ENCODE data around the gene CDCP1. TPM values are rescaled to one million over a fixed set of nuclear protein-coding genes. Genes with fewer than 3 reads are reported as not detected.

Gene CDCP1
- total and polyA plus RNA-seq, 10 donors, result 0.15 to 3.6 (median 2.1) TPM

DNA sequence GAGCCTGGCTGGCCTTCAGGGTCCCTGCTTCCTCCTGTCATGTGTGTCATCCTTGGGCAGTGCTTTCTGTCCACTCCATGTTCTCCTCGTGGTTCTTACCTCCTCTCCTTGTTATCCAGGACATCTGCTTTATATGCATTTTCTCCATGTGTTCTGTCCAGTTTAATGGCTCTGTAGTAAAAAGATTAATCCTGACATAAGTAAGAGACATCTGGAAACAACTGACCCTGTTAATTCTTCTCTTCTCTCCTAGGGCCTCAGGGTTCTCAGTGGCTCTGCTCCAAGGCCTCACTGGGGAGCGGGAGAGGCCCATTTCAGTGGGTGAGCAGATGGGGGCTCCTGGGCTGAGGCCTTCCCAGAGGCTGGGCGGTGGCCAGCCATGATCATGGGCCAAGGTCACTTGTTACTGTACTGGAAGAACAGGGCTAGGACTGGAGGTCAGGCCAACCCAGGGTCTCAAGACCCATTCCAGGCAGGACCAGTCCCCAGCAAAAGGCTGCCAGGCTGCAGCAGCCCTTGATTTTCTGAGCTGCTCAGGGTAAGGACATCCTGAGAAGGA, 20.2 kb upstream of the CDCP1 start:
- H3K9me3 ChIP-seq, result no peaks in the 10 kb centered on the region
- peaks cover 9 to 23% (median 10%) of the 10 kb centered on the region in 6 donors for H3K4me1 ChIP-seq
- TF ChIP-seq POLR2A (IDR thresholded peaks at IDR 0.05) (no peak), POLR2AphosphoS5 (IDR thresholded peaks at IDR 0.05) (no peak)
- H3K36me3 ChIP-seq, result no peaks in the 10 kb centered on the region
- peak; percentile 45 for DNase-seq
- H3K27me3 ChIP-seq (replicated peaks in 1 of 7), result peaks cover 0 to 7% (median 0%) of the 10 kb centered on the region in 7 donors
- WGBS, 5 donors, result 84 to 93% (median 88%) methylated on average over 2 to 3 of the region's 3 CpGs
- intact Hi-C loops (cut with DNase I; ENCODE audit: low total_unique reads), result no loop called here
- H3K27ac ChIP-seq, result no peak overlapping the region
- H3K4me3 ChIP-seq, result no peak overlapping the region

GRCh38 chr3:45165497-45166283, 19.5 kb upstream of the CDCP1 start:
- H3K27me3 ChIP-seq (replicated peaks in 1 of 7), result peaks cover 0 to 7% (median 0%) of the 10 kb centered on the region in 7 donors
- intact Hi-C loops (cut with DNase I; ENCODE audit: low total_unique reads), result no loop called here
- TF ChIP-seq POLR2AphosphoS5 (IDR thresholded peaks at IDR 0.05) (no peak), POLR2A (IDR thresholded peaks at IDR 0.05) (no peak), CTCF (IDR thresholded peaks at IDR 0.05 in 8 of 11, conservative IDR thresholded peaks at IDR 0.05 in 3 of 11) (no peak)
- H3K4me3 ChIP-seq, result no peak overlapping the region
- peaks cover 9 to 23% (median 10%) of the 10 kb centered on the region in 6 donors for H3K4me1 ChIP-seq
- no peaks in the 10 kb centered on the region for H3K36me3 ChIP-seq
- no peak overlapping the region for H3K27ac ChIP-seq
- DNase-seq, result peak; percentile 6
- 65 to 78% (median 74%) methylated on average over 10 of the region's 10 CpGs for WGBS, 5 donors
- no peaks in the 10 kb centered on the region for H3K9me3 ChIP-seq

DNA sequence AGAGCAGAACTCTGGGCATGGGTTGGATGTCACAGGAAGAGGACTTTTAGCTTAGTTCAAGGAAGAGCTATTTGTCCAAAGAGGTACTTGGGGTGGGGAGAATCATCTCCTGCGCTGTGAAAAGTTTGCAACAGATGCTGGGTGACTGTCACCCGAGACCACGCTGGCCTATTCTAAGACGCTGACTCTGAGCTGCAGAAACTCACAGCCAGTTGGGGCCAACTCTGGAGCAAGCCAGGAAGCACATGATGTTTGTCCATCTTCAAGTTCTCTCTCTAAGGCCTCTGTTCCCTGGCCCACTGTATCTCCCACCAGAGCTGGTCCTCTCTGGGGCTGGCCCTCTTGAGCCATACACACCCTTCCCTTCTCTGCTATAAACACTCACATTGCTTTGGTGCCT, 17.9 kb upstream of the CDCP1 start:
- peaks cover 9 to 23% (median 10%) of the 10 kb centered on the region in 6 donors for H3K4me1 ChIP-seq
- peak; percentile 28 for DNase-seq
- TF ChIP-seq CTCF (IDR thresholded peaks at IDR 0.05 in 8 of 11, conservative IDR thresholded peaks at IDR 0.05 in 3 of 11), result no peak
- TF ChIP-seq POLR2AphosphoS5 (IDR thresholded peaks at IDR 0.05), result no peak
- TF ChIP-seq POLR2A (IDR thresholded peaks at IDR 0.05), result no peak
- H3K9me3 ChIP-seq, result no peaks in the 10 kb centered on the region
- intact Hi-C loops (cut with DNase I; ENCODE audit: low total_unique reads), result no loop called here
- no peak overlapping the region for H3K27ac ChIP-seq
- H3K4me3 ChIP-seq, result no peak overlapping the region
- WGBS, 5 donors, result 83 to 89% (median 87%) methylated on average over 4 of the region's 4 CpGs
- H3K36me3 ChIP-seq, result no peaks in the 10 kb centered on the region
- peaks cover 0 to 7% (median 0%) of the 10 kb centered on the region in 7 donors for H3K27me3 ChIP-seq (replicated peaks in 1 of 7)

DNA sequence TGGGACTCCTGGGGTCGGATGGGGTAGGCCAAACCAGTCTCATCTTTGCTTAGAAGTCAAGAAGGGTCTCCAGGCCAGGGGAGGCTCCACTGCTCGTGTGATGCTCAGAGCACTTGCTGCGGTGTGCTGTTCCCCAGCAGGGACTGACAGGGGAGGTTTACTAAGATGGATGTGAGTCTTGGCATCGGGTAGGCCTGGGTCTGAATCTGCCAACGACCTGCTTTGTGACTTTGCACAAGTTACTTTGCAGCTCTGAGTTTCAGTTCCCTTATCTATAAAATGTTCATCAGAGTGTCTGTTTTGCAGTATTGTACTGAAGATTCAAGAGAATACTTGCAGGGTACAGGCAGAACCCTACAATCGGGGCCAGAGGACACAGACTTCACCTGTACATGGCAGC, 17.3 kb upstream of the CDCP1 start:
- intact Hi-C loops (cut with DNase I; ENCODE audit: low total_unique reads), result no loop called here
- DNase-seq, result peak; percentile 56
- Histone ChIP-seq H3K27me3 (replicated peaks in 1 of 7) (peaks cover 0 to 7% (median 0%) of the 10 kb centered on the region in 7 donors), H3K36me3 (no peaks in the 10 kb centered on the region), H3K4me1 (peaks cover 9 to 23% (median 10%) of the 10 kb centered on the region in 6 donors), H3K9me3 (no peaks in the 10 kb centered on the region), H3K27ac (no peak overlapping the region), H3K4me3 (no peak overlapping the region)
- 29 to 59% (median 47%) methylated on average over 6 of the region's 6 CpGs for WGBS, 5 donors
- TF ChIP-seq CTCF (IDR thresholded peaks at IDR 0.05 in 8 of 11, conservative IDR thresholded peaks at IDR 0.05 in 3 of 11) (no peak), POLR2AphosphoS5 (IDR thresholded peaks at IDR 0.05) (no peak), POLR2A (IDR thresholded peaks at IDR 0.05) (no peak)

Measured in spleen (tissue), 11 donors.